ENCODE data around the gene PTPN13.

DNA sequence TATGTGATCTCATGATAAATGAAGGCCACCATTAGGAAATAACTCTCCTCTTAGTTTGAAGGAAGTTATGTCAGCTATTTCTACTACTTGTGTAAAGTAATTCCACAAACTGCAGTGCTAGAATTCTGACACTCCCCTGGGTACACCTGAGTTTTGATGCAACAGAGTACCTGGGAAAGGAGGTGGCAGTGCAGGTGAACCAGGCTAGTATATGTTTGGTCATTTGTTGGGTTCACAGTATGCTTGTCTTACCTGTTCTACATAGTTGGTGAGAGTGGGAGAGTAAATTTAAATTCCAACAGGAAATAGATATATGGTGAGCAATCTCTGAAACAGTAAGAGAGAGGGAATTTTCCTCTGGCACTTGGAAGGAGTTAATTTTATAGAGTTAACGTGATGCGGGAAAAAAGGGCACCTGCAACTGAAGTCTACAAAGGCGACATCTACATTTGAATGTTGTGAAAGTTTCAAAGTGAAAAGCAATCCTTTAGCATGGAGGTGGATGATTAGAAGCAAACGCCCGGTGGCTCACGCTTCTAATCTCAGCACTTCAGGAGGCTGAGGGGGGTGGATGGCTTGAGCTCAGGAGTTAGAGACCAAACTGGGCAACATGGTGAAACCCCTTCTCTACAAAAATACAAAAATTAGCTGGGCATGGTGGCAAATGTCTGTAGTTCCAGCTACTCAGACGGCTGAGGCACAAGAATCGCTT lies 263.4 kb downstream of the PTPN13 start:
- no peak for TF ChIP-seq POLR2A (IDR thresholded peaks at IDR 0.05)
- TF ChIP-seq, protein P1, sequence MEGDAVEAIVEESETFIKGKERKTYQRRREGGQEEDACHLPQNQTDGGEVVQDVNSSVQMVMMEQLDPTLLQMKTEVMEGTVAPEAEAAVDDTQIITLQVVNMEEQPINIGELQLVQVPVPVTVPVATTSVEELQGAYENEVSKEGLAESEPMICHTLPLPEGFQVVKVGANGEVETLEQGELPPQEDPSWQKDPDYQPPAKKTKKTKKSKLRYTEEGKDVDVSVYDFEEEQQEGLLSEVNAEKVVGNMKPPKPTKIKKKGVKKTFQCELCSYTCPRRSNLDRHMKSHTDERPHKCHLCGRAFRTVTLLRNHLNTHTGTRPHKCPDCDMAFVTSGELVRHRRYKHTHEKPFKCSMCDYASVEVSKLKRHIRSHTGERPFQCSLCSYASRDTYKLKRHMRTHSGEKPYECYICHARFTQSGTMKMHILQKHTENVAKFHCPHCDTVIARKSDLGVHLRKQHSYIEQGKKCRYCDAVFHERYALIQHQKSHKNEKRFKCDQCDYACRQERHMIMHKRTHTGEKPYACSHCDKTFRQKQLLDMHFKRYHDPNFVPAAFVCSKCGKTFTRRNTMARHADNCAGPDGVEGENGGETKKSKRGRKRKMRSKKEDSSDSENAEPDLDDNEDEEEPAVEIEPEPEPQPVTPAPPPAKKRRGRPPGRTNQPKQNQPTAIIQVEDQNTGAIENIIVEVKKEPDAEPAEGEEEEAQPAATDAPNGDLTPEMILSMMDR (IDR thresholded peaks at IDR 0.05), result no peak
- no peak for TF ChIP-seq POLR2AphosphoS5 (IDR thresholded peaks at IDR 0.05)

Measured in breast epithelium (tissue), 3 donors.